Measurements from ENCODE around the gene MKRN2. TPM values are rescaled to one million over a fixed set of nuclear protein-coding genes. Genes with fewer than 3 reads are reported as not detected.

Gene MKRN2
- total RNA-seq, 1 experiment from 2014 or later: 20.3 TPM

DNA sequence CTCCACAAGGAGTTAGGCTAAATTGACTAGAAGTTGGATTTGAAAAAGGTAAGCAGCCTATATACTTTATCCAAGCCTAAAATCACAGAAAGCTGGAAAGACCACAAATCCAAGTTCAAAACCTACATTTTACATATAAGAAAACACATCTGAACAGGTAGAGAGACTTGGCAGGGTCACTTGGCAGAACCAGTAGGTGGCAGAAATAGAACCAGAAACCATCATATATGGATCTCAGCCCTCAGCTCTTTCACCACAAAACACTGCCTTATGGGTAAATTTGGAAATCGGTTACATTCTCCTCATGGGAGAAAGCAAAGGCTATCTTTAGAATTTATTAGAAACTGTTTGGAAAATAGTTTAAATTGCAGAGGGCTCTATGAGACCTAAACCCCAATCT is 44.2 kb downstream of the MKRN2 start:
- no TSS peak for BruUV-seq (replicated peaks)
- TF ChIP-seq CTCF (IDR thresholded peaks at IDR 0.05; ENCODE audit: unreplicated experiment): no peak
- no peak overlapping the region for H3K27ac Mint-ChIP-seq (ENCODE audit: unreplicated experiment)
- no peak overlapping the region for H3K4me3 Mint-ChIP-seq (ENCODE audit: low read depth, unreplicated experiment)
- intact Hi-C loops (cut with micrococcal nuclease; ENCODE audit: unreplicated experiment): no loop called here
- H3K36me3 Mint-ChIP-seq (ENCODE audit: insufficient read depth, unreplicated experiment): peaks cover 18% of the 10 kb centered on the region
- DNase-seq: no peak
- H3K27me3 Mint-ChIP-seq (ENCODE audit: unreplicated experiment): no peaks in the 10 kb centered on the region
- no peaks in the 10 kb centered on the region for H3K4me1 Mint-ChIP-seq (ENCODE audit: low read depth, unreplicated experiment)
- H3K9me3 Mint-ChIP-seq (ENCODE audit: low read depth, unreplicated experiment): no peaks in the 10 kb centered on the region
- CTCF ChIA-PET: no interaction called here

DNA sequence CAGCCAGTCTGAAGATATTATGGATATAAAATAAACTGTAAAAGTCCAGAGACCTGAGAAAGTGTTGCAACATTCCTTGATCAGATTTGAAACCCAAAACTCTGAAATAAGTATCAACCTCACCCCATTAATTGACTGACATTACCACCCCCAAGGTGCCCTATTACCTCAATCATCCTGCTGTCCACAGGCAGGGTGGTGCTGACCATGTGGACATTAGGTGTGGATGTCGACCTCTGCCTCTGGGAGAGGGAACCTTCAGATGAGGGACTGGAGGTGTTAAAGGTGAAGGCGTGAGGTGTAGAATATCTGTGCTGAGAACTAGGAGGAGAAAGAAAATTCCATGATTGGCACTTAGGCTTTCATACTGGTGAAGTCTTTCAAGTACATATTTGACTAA is 47.1 kb downstream of the MKRN2 start:
- BruUV-seq (replicated peaks): no TSS peak
- no peak overlapping the region for H3K27ac Mint-ChIP-seq (ENCODE audit: unreplicated experiment)
- TF ChIP-seq CTCF (IDR thresholded peaks at IDR 0.05; ENCODE audit: unreplicated experiment): no peak
- no peak for DNase-seq
- no peaks in the 10 kb centered on the region for H3K27me3 Mint-ChIP-seq (ENCODE audit: unreplicated experiment)
- CTCF ChIA-PET: no interaction called here
- no peaks in the 10 kb centered on the region for H3K9me3 Mint-ChIP-seq (ENCODE audit: low read depth, unreplicated experiment)
- no peaks in the 10 kb centered on the region for H3K4me1 Mint-ChIP-seq (ENCODE audit: low read depth, unreplicated experiment)
- H3K4me3 Mint-ChIP-seq (ENCODE audit: low read depth, unreplicated experiment): no peak overlapping the region
- peaks cover 13% of the 10 kb centered on the region for H3K36me3 Mint-ChIP-seq (ENCODE audit: insufficient read depth, unreplicated experiment)
- intact Hi-C loops (cut with micrococcal nuclease; ENCODE audit: unreplicated experiment): no loop called here

DNA sequence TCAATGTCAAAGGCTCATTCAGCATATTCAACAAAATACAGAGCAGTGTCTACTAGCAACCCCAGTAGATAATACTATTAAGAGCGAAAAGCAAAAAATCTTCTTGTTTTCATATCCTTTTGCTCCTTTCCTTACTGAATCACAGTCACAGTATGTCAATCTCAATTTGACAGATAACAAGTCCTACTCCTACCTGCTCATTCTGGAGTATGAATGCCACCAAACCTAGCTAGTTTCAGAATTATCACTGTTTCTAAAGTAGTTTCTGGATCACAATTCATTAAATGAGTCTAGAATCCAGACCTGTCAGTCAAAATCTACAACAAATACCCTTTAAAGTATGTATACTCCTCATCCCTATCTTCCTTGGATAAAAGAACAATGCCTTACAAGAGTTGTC is 51.5 kb downstream of the MKRN2 start:
- Mint-ChIP-seq H3K27me3 (ENCODE audit: unreplicated experiment) (no peaks in the 10 kb centered on the region), H3K4me1 (ENCODE audit: low read depth, unreplicated experiment) (no peaks in the 10 kb centered on the region), H3K27ac (ENCODE audit: unreplicated experiment) (no peak overlapping the region), H3K36me3 (ENCODE audit: insufficient read depth, unreplicated experiment) (peaks cover 14% of the 10 kb centered on the region), H3K9me3 (ENCODE audit: low read depth, unreplicated experiment) (no peaks in the 10 kb centered on the region), H3K4me3 (ENCODE audit: low read depth, unreplicated experiment) (no peak overlapping the region)
- BruUV-seq (replicated peaks): no TSS peak
- intact Hi-C loops (cut with micrococcal nuclease; ENCODE audit: unreplicated experiment): no loop called here
- CTCF ChIA-PET: interaction anchor here (0.6 kb wide), 2 partner anchors 225 to 703 kb away, joined by 3 read pairs; no protein-coding TSS in a partner anchor
- TF ChIP-seq CTCF (IDR thresholded peaks at IDR 0.05; ENCODE audit: unreplicated experiment): no peak
- DNase-seq: no peak

- intact Hi-C loops (cut with micrococcal nuclease; ENCODE audit: unreplicated experiment): no loop called here
- no peak for TF ChIP-seq CTCF (IDR thresholded peaks at IDR 0.05; ENCODE audit: unreplicated experiment)
- no peaks in the 10 kb centered on the region for H3K9me3 Mint-ChIP-seq (ENCODE audit: low read depth, unreplicated experiment)
Observed at GRCh38 chr3:12611117-12611516, 54.2 kb downstream of the MKRN2 start.

More at GRCh38 chr3:12611117-12611516, 54.2 kb downstream of the MKRN2 start:
- H3K36me3 Mint-ChIP-seq (ENCODE audit: insufficient read depth, unreplicated experiment): peaks cover 20% of the 10 kb centered on the region
- no peak for DNase-seq
- no peak overlapping the region for H3K4me3 Mint-ChIP-seq (ENCODE audit: low read depth, unreplicated experiment)
- CTCF ChIA-PET: no interaction called here
- H3K27ac Mint-ChIP-seq (ENCODE audit: unreplicated experiment): no peak overlapping the region
- no peaks in the 10 kb centered on the region for H3K4me1 Mint-ChIP-seq (ENCODE audit: low read depth, unreplicated experiment)
- no peaks in the 10 kb centered on the region for H3K27me3 Mint-ChIP-seq (ENCODE audit: unreplicated experiment)
- BruUV-seq (replicated peaks): no TSS peak

Data from Calu3 (cell line).